Activated CD8-positive, alpha-beta T cell treated with anti-CD3 and anti-CD28 coated beads for 36 hours (primary cell): Measurements from ENCODE around the gene WDR70. TPM values are rescaled to one million over a fixed set of nuclear protein-coding genes. Genes with fewer than 3 reads are reported as not detected.

ENCODE experiments used
- ATAC-seq: fragments of 200-7000 bp; cut with Tn5 transposase; one replicate; pipeline ENCODE4 v1.10.0; 2021; ENCODE audit warnings: mild to moderate bottlenecking, moderate library complexity
- CTCF ChIA-PET: fragments of 350-600 bp; sonication (Branson Sonifier 250); formaldehyde crosslinking; loops from one replicate; lab custom pipeline; 2021; ENCODE audit warnings: antibody characterized with exemption; lab: Charles Lee
- POLR2A ChIA-PET: fragments of 350-600 bp; sonication (Branson Sonifier 250); formaldehyde crosslinking; loops from one replicate; lab custom pipeline; 2021; ENCODE audit warnings: antibody characterized with exemption; lab: Charles Lee
- DNase-seq: peaks from one replicate; pipeline ENCODE4 v3.0.0-alpha.2; 2020
- H3K27ac Mint-ChIP-seq: one replicate; pipeline ENCODE4 v1.8.0; 2021; ENCODE audit warnings: mild to moderate bottlenecking, mixed read lengths
- H3K27me3 Mint-ChIP-seq: one replicate; pipeline ENCODE4 v1.8.0; 2021; ENCODE audit warnings: mixed read lengths
- H3K36me3 Mint-ChIP-seq: one replicate; pipeline ENCODE4 v1.8.0; 2021; ENCODE audit warnings: low read depth, mixed read lengths
- H3K4me1 Mint-ChIP-seq: one replicate; pipeline ENCODE4 v1.8.0; 2021; ENCODE audit warnings: low read depth, mixed read lengths
- H3K4me3 Mint-ChIP-seq: one replicate; pipeline ENCODE4 v1.8.0; 2021; ENCODE audit warnings: mild to moderate bottlenecking, moderate library complexity, mixed read lengths
- H3K9me3 Mint-ChIP-seq: one replicate; pipeline ENCODE4 v1.8.0; 2021; ENCODE audit warnings: mixed read lengths
- CTCF ChIP-seq: fragments of 200-600 bp; IDR thresholded peaks from one replicate; pipeline ENCODE4 v1.8.0; 2022; ENCODE audit warnings: antibody characterized with exemption, mild to moderate bottlenecking
- intact Hi-C: fragments of 100-400 bp; cut with micrococcal nuclease; formaldehyde crosslinking; loops from one replicate; pipeline ENCODE4 v1.10.0; 2022
- total RNA-seq, 2 experiments: library from RNA; stranded (reverse); gene quantifications; one replicate each; pipeline ENCODE4 v1.2.3, GENCODE V29; 2021

The WDR70 gene
- total RNA-seq, 2 experiments from 2014 or later = 30.8 to 32.7 TPM

GRCh38 chr5:37756248-37756647, 377.1 kb downstream of the WDR70 start:
- Mint-ChIP-seq H3K4me3 (no peak overlapping the region), H3K27ac (no peak overlapping the region), H3K4me1 (no peaks in the 10 kb centered on the region), H3K36me3 (peaks cover 30% of the 10 kb centered on the region), H3K27me3 (no peaks in the 10 kb centered on the region), H3K9me3 (peaks cover 12% of the 10 kb centered on the region)
- no peak for DNase-seq
- intact Hi-C loops = no loop called here
- ATAC-seq = no peak
- TF ChIP-seq CTCF = no peak
- ChIA-PET CTCF (no interaction called here), POLR2A (no interaction called here)

- no peak overlapping the region for H3K4me3 Mint-ChIP-seq
- ChIA-PET POLR2A (no interaction called here), CTCF (interaction anchor here (0.9 to 1.7 kb wide), 2 partner anchors 17 to 345 kb away, joined by 3 to 6 read pairs; no protein-coding TSS in a partner anchor)
- H3K36me3 Mint-ChIP-seq = peaks cover 26% of the 10 kb centered on the region
- intact Hi-C loops = no loop called here
- no peak for ATAC-seq
- no peak overlapping the region for H3K27ac Mint-ChIP-seq
- H3K9me3 Mint-ChIP-seq = peaks cover 12% of the 10 kb centered on the region
- TF ChIP-seq CTCF = no peak
- H3K4me1 Mint-ChIP-seq = peaks cover 2% of the 10 kb centered on the region
- DNase-seq = no peak
- H3K27me3 Mint-ChIP-seq = no peaks in the 10 kb centered on the region
Observed at GRCh38 chr5:37757980-37758582, 379.0 kb downstream of the WDR70 start.

- ATAC-seq = no peak
- ChIA-PET CTCF (interaction anchor here (1.1 kb wide), 1 partner anchor 425 kb away, joined by 3 read pairs; no protein-coding TSS in a partner anchor), POLR2A (no interaction called here)
- intact Hi-C loops = no loop called here
- Mint-ChIP-seq H3K27me3 (no peaks in the 10 kb centered on the region), H3K4me3 (no peak overlapping the region), H3K36me3 (no peaks in the 10 kb centered on the region), H3K9me3 (no peaks in the 10 kb centered on the region), H3K4me1 (peaks cover 2% of the 10 kb centered on the region), H3K27ac (no peak overlapping the region)
- no peak for DNase-seq
- no peak for TF ChIP-seq CTCF
Observed at GRCh38 chr5:37767251-37767650, 388.1 kb downstream of the WDR70 start.

- H3K4me1 Mint-ChIP-seq = no peaks in the 10 kb centered on the region
- intact Hi-C loops = no loop called here
- POLR2A ChIA-PET = no interaction called here
- TF ChIP-seq CTCF = no peak
- no peak for DNase-seq
- no peak overlapping the region for H3K27ac Mint-ChIP-seq
- H3K36me3 Mint-ChIP-seq = no peaks in the 10 kb centered on the region
- no peaks in the 10 kb centered on the region for H3K27me3 Mint-ChIP-seq
- no peaks in the 10 kb centered on the region for H3K9me3 Mint-ChIP-seq
- no peak for ATAC-seq
- CTCF ChIA-PET = interaction anchor here (1.1 kb wide), 1 partner anchor 425 kb away, joined by 3 read pairs; no protein-coding TSS in a partner anchor
- no peak overlapping the region for H3K4me3 Mint-ChIP-seq
Observed at GRCh38 chr5:37767961-37768360, 388.8 kb downstream of the WDR70 start.

GRCh38 chr5:37768371-37768770, 389.3 kb downstream of the WDR70 start:
- Mint-ChIP-seq H3K27me3 (no peaks in the 10 kb centered on the region), H3K4me1 (no peaks in the 10 kb centered on the region), H3K27ac (no peak overlapping the region), H3K4me3 (no peak overlapping the region), H3K36me3 (no peaks in the 10 kb centered on the region), H3K9me3 (no peaks in the 10 kb centered on the region)
- ChIA-PET CTCF (no interaction called here), POLR2A (no interaction called here)
- ATAC-seq (no peak), DNase-seq (no peak)
- TF ChIP-seq CTCF = no peak
- intact Hi-C loops = no loop called here
